IgD-negative memory B cell (primary cell): ENCODE results near the gene MFNG. TPM values are rescaled to one million over a fixed set of nuclear protein-coding genes. Genes with fewer than 3 reads are reported as not detected.

ENCODE experiments used
- H3K27ac Mint-ChIP-seq, 3 donors: one replicate each; pipeline ENCODE4 v1.8.0; 2020 to 2022; ENCODE audit warnings: mild to moderate bottlenecking in 3 of 3, mixed read lengths in 3 of 3, moderate library complexity in 1 of 3
- H3K27me3 Mint-ChIP-seq: one replicate; pipeline ENCODE4 v1.8.0; 2021; ENCODE audit warnings: mixed read lengths
- H3K36me3 Mint-ChIP-seq: one replicate; pipeline ENCODE4 v1.8.0; 2020; ENCODE audit warnings: mild to moderate bottlenecking, mixed read lengths
- H3K4me1 Mint-ChIP-seq, 3 donors: one replicate each; pipeline ENCODE4 v1.8.0; 2020 to 2022; ENCODE audit warnings: mixed read lengths in 3 of 3, mild to moderate bottlenecking in 1 of 3
- H3K4me3 Mint-ChIP-seq, 4 donors: one replicate each; pipeline ENCODE4 v1.8.0; 2020 to 2022; ENCODE audit warnings: mild to moderate bottlenecking in 4 of 4, mixed read lengths in 4 of 4, moderate library complexity in 3 of 4
- H3K9me3 Mint-ChIP-seq, 3 donors: one replicate each; pipeline ENCODE4 v1.8.0; 2020 to 2021; ENCODE audit warnings: mixed read lengths in 3 of 3, mild to moderate bottlenecking in 1 of 3
- polyA plus RNA-seq: library from polyadenylated mRNA; unstranded; fragments of 300-500 nt; fragmentation: Illumina TruSeq; gene quantifications from one replicate; pipeline ENCODE4 v1.2.3, GENCODE V29; 2021

MFNG gene
- polyA plus RNA-seq, 1 donor from 2014 or later: 212 TPM

- peak within 1 kb of the TSS; percentile 67 to 89 (median 76) for H3K4me3 Mint-ChIP-seq
These were observed 33.3 kb upstream of the MFNG start, which contains the start of gene CARD10 for GRCh38 chr22:37519268-37520195. Gene CARD10 (minus strand): TSS chr22:37519415. CDS start chr22:37519200, 215 bp downstream.

GRCh38 chr22:37518509-37519267, 32.5 kb upstream of the MFNG start:
- H3K9me3 Mint-ChIP-seq: peaks cover 0 to 1% (median 0%) of the 10 kb centered on the region in 3 donors
- H3K4me1 Mint-ChIP-seq: peaks cover 0 to 9% (median 4%) of the 10 kb centered on the region in 3 donors
- H3K36me3 Mint-ChIP-seq: no peaks in the 10 kb centered on the region
- no peak overlapping the region for H3K27ac Mint-ChIP-seq
- H3K27me3 Mint-ChIP-seq: peaks cover 36% of the 10 kb centered on the region
- peak overlapping the region; percentile 67 to 89 (median 75) for H3K4me3 Mint-ChIP-seq

More at GRCh38 chr22:37519268-37520195, 33.3 kb upstream of the MFNG start, which contains the start of gene CARD10:
- peaks cover 37% of the 10 kb centered on the region for H3K27me3 Mint-ChIP-seq
- no peaks in the 10 kb centered on the region for H3K36me3 Mint-ChIP-seq
- H3K9me3 Mint-ChIP-seq: peaks cover 0 to 1% (median 0%) of the 10 kb centered on the region in 3 donors
- H3K4me1 Mint-ChIP-seq: peaks cover 0 to 9% (median 4%) of the 10 kb centered on the region in 3 donors
- no peak within 1 kb of the TSS for H3K27ac Mint-ChIP-seq

GRCh38 chr22:37517826-37518450, 31.8 kb upstream of the MFNG start:
- Mint-ChIP-seq H3K4me1 (peaks cover 0 to 9% (median 4%) of the 10 kb centered on the region in 3 donors), H3K27me3 (peaks cover 35% of the 10 kb centered on the region), H3K9me3 (peaks cover 0 to 1% (median 0%) of the 10 kb centered on the region in 3 donors)

GRCh38 chr22:37516456-37516855, 30.3 kb upstream of the MFNG start:
- Mint-ChIP-seq H3K9me3 (peaks cover 0 to 1% (median 0%) of the 10 kb centered on the region in 3 donors), H3K4me3 (no peak overlapping the region), H3K27me3 (peaks cover 33% of the 10 kb centered on the region), H3K27ac (no peak overlapping the region), H3K4me1 (peaks cover 0 to 11% (median 4%) of the 10 kb centered on the region in 3 donors), H3K36me3 (no peaks in the 10 kb centered on the region)

More at GRCh38 chr22:37517826-37518450, 31.8 kb upstream of the MFNG start:
- Mint-ChIP-seq H3K27ac (no peak overlapping the region), H3K4me3 (peak overlapping the region; percentile 67 to 89 (median 75)), H3K36me3 (no peaks in the 10 kb centered on the region)

- Mint-ChIP-seq H3K9me3 (peaks cover 0 to 1% (median 0%) of the 10 kb centered on the region in 3 donors), H3K4me3 (no peak overlapping the region), H3K36me3 (no peaks in the 10 kb centered on the region), H3K27ac (no peak overlapping the region), H3K4me1 (peaks cover 0 to 9% (median 4%) of the 10 kb centered on the region in 3 donors), H3K27me3 (peaks cover 28% of the 10 kb centered on the region)
These were observed 29.7 kb upstream of the MFNG start for GRCh38 chr22:37515901-37516300.

- H3K9me3 Mint-ChIP-seq: peaks cover 0 to 1% (median 0%) of the 10 kb centered on the region in 3 donors
- no peak overlapping the region for H3K27ac Mint-ChIP-seq
- peaks cover 17% of the 10 kb centered on the region for H3K27me3 Mint-ChIP-seq
- H3K4me3 Mint-ChIP-seq: no peak overlapping the region
- H3K4me1 Mint-ChIP-seq: peaks cover 0 to 7% (median 3%) of the 10 kb centered on the region in 3 donors
- no peaks in the 10 kb centered on the region for H3K36me3 Mint-ChIP-seq
These were observed 28.4 kb upstream of the MFNG start for GRCh38 chr22:37514526-37515051.

- H3K9me3 Mint-ChIP-seq: no peaks in the 10 kb centered on the region
- H3K27me3 Mint-ChIP-seq: peaks cover 15% of the 10 kb centered on the region
- H3K4me1 Mint-ChIP-seq: peaks cover 0 to 2% (median 0%) of the 10 kb centered on the region in 3 donors
- H3K4me3 Mint-ChIP-seq: no peak overlapping the region
- H3K27ac Mint-ChIP-seq: no peak overlapping the region
- no peaks in the 10 kb centered on the region for H3K36me3 Mint-ChIP-seq
These were observed 25.4 kb upstream of the MFNG start for GRCh38 chr22:37511395-37512104.

- no peaks in the 10 kb centered on the region for H3K36me3 Mint-ChIP-seq
- no peak overlapping the region for H3K27ac Mint-ChIP-seq
- no peaks in the 10 kb centered on the region for H3K9me3 Mint-ChIP-seq
- H3K4me3 Mint-ChIP-seq: no peak overlapping the region
- H3K27me3 Mint-ChIP-seq: peaks cover 12% of the 10 kb centered on the region
- peaks cover 0 to 2% (median 0%) of the 10 kb centered on the region in 3 donors for H3K4me1 Mint-ChIP-seq
These were observed 23.9 kb upstream of the MFNG start for GRCh38 chr22:37510091-37510490.

GRCh38 chr22:37509059-37509860, 23.1 kb upstream of the MFNG start:
- Mint-ChIP-seq H3K27ac (no peak overlapping the region), H3K4me1 (peaks cover 0 to 2% (median 0%) of the 10 kb centered on the region in 3 donors), H3K27me3 (peaks cover 14% of the 10 kb centered on the region), H3K9me3 (no peaks in the 10 kb centered on the region), H3K36me3 (no peaks in the 10 kb centered on the region), H3K4me3 (no peak overlapping the region)

GRCh38 chr22:37508431-37508992, 22.3 kb upstream of the MFNG start:
- Mint-ChIP-seq H3K9me3 (no peaks in the 10 kb centered on the region), H3K4me1 (peaks cover 0 to 2% (median 0%) of the 10 kb centered on the region in 3 donors)

GRCh38 chr22:37507731-37508130, 21.5 kb upstream of the MFNG start:
- H3K27me3 Mint-ChIP-seq: peaks cover 15% of the 10 kb centered on the region
- peaks cover 0 to 4% (median 0%) of the 10 kb centered on the region in 3 donors for H3K4me1 Mint-ChIP-seq
- no peak overlapping the region for H3K27ac Mint-ChIP-seq
- no peaks in the 10 kb centered on the region for H3K9me3 Mint-ChIP-seq
- H3K4me3 Mint-ChIP-seq: no peak overlapping the region
- H3K36me3 Mint-ChIP-seq: no peaks in the 10 kb centered on the region

More at GRCh38 chr22:37508431-37508992, 22.3 kb upstream of the MFNG start:
- Mint-ChIP-seq H3K36me3 (no peaks in the 10 kb centered on the region), H3K4me3 (no peak overlapping the region), H3K27me3 (peaks cover 13% of the 10 kb centered on the region), H3K27ac (no peak overlapping the region)

- Mint-ChIP-seq H3K27me3 (peaks cover 9% of the 10 kb centered on the region), H3K27ac (no peak overlapping the region), H3K4me3 (no peak overlapping the region), H3K4me1 (peaks cover 0 to 3% (median 0%) of the 10 kb centered on the region in 3 donors), H3K36me3 (no peaks in the 10 kb centered on the region), H3K9me3 (no peaks in the 10 kb centered on the region)
These were observed 19.8 kb upstream of the MFNG start for GRCh38 chr22:37505989-37506388.

GRCh38 chr22:37505565-37505964, 19.4 kb upstream of the MFNG start:
- Mint-ChIP-seq H3K36me3 (no peaks in the 10 kb centered on the region), H3K4me3 (no peak overlapping the region), H3K27ac (no peak overlapping the region), H3K9me3 (no peaks in the 10 kb centered on the region), H3K4me1 (peaks cover 0 to 4% (median 0%) of the 10 kb centered on the region in 3 donors), H3K27me3 (peaks cover 13% of the 10 kb centered on the region)
